Stimulated activated CD4-positive, alpha-beta T cell treated with anti-CD3 and anti-CD28 coated beads, Interleukin-4, amount 100 ng/mL, for 4 hours (primary cell): ENCODE data around the gene CHM.
A peak's percentile ranks its signal among the peaks of the same experiment; 100 is the strongest.
"Not testable (repeated sequence)": the region's sequence is repeated elsewhere in the genome, so short reads cannot be mapped to it uniquely, and the experiment has no call there.

Source experiments
- DNase-seq, 2 experiments: peaks; one replicate each; pipeline ENCODE4 v3.0.0-alpha.2; 2020

CHM gene

GRCh38 chrX:86047174-86047935, at the start of gene CHM:
TSS of gene CHM (minus strand) at chrX:86047558. CDS start at chrX:86047532, 26 bp downstream.
- peak; percentile 26 to 57 for DNase-seq

- no peak for DNase-seq
Measured at GRCh38 chrX:86078650-86079049, 31.3 kb upstream of the CHM start.

- DNase-seq = no peak
Measured at GRCh38 chrX:86066998-86067397, 19.6 kb upstream of the CHM start.

- no peak for DNase-seq
Measured at GRCh38 chrX:86061407-86061806, 14.0 kb upstream of the CHM start.

GRCh38 chrX:86051741-86052140, 4.4 kb upstream of the CHM start:
- DNase-seq = no peak

- DNase-seq = no peak
Measured at GRCh38 chrX:86047936-86048280, 550 bp upstream of the CHM start.

GRCh38 chrX:86044216-86044615, 3.1 kb downstream of the CHM start:
- DNase-seq = no peak

- no peak for DNase-seq
Measured at GRCh38 chrX:86039625-86040568, 7.5 kb downstream of the CHM start.

- DNase-seq = no peak
Measured at GRCh38 chrX:86033385-86033784, 14.0 kb downstream of the CHM start.

- DNase-seq = no peak
Measured at GRCh38 chrX:86028681-86029080, 18.7 kb downstream of the CHM start.

GRCh38 chrX:86023811-86024210, 23.5 kb downstream of the CHM start:
- DNase-seq = no peak

- DNase-seq = no peak
Measured at GRCh38 chrX:86021652-86022289, 25.6 kb downstream of the CHM start.

- DNase-seq = no peak
Measured at GRCh38 chrX:86016139-86016538, 31.2 kb downstream of the CHM start.

- peak; percentile 1 to 31 for DNase-seq
Measured at GRCh38 chrX:86014959-86015358, 32.4 kb downstream of the CHM start.

- no peak for DNase-seq
Measured at GRCh38 chrX:86014421-86014820, 32.9 kb downstream of the CHM start.

GRCh38 chrX:86013792-86014191, 33.6 kb downstream of the CHM start:
- DNase-seq = no peak

GRCh38 chrX:86012188-86012587, 35.2 kb downstream of the CHM start:
- no peak for DNase-seq

- not testable (repeated sequence) for DNase-seq
Measured at GRCh38 chrX:86009803-86010202, 37.6 kb downstream of the CHM start.

- DNase-seq = not testable (repeated sequence)
Measured at GRCh38 chrX:86007891-86008290, 39.5 kb downstream of the CHM start.

GRCh38 chrX:86002076-86002896, 45.1 kb downstream of the CHM start:
- DNase-seq = peak in 1 of 2 experiments; percentile 1

- no peak for DNase-seq
Measured at GRCh38 chrX:85998954-85999353, 48.4 kb downstream of the CHM start.

- DNase-seq = no peak
Measured at GRCh38 chrX:85996555-85996954, 50.8 kb downstream of the CHM start.

- no peak for DNase-seq
Measured at GRCh38 chrX:85995641-85996040, 51.7 kb downstream of the CHM start.
